Inflammatory macrophage treated with lipopolysaccharide for 4 hours (primary cell): ENCODE data around the gene EMP2.
"Not testable (repeated sequence)": the region's sequence is repeated elsewhere in the genome, so short reads cannot be mapped to it uniquely, and the experiment has no call there.

Experiments used
- DNase-seq: peaks from one replicate; pipeline ENCODE4 v3.0.0-alpha.2; 2020

EMP2 gene

DNA sequence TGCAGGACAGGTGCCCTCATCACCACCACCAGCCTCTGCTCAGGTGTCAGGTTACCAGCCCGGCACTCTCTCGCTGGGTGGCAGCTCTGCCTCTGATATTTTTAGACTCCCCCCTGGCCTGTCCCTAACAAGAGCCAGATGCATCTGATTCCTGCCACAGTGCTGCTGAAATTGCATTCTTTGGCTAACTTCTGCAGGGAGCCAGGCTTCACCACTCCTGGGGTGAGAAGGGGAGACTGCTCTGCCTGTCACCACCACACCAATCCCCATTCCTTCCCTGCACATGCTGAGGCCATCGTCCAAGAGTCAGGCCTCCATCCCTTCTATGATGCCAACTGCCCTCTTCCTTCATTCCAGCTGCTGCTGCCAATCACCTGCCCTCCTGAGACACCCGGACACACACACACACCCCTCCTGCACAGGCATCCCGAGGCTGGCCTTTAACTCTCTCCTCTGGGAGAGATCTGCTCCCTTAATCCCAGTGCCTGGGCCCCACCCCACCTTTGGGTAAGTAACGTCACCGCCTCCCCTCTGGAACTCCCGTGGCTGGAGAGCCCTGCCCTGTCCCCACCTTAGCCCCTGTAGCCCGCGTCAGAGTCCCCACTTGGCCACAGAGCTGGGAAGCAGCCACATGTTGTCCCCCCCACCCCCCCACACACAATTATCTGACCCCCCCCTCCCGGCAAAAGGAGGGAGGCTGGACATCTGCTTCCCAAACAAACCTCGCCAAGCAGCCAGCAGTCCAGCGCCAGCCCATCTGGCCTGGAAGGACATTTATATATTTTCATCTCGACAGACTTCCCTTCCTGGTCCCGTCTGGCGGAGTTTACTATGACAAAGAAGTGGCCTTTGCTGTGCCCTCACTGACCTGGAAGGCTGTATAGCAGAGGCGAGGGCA is 2.8 kb downstream of the EMP2 start:
- DNase-seq, result no peak

DNA sequence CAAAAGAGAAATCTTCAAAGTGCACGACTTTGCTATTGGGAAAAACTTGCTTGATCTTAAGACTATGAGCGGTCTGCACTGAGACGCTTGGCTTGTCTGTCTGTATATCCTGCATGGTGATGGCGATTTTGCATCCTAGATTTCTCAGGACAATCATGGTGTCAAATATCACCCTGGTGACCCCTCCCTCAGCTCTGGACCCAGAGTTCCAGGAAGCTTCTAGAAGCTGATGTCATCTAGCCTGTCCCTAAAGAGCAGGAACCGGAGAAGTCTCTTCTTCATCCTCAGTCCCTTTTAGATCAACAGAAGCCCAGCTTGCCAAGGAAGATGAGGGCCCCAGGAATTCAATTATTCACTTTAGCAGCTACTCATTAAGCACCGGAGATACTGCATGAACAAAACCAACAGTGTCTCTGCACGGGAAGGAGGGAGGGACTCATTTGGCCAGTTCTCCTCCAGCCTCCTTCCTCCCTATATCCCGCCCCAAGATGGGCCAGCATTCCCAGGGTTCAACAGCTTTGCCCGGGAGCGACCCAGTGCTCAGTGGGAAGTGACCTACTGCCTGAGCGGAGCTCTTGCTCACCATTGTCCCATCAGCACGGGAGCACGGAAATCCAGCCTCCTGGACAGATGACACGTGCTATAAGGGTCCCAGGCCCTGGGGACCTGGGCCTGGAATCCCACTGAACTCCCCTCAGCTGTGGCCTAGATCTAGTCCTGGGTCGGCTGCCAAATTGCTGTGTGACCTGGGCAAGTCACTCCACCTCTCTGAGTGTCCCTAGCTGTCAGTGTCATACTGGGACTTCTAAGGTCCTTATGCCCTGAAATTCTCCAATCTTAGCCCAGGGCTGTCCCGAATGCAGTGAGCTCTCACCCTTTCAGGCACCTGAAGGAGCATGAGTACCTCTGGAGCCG is 3.8 kb downstream of the EMP2 start:
- no peak for DNase-seq

DNA sequence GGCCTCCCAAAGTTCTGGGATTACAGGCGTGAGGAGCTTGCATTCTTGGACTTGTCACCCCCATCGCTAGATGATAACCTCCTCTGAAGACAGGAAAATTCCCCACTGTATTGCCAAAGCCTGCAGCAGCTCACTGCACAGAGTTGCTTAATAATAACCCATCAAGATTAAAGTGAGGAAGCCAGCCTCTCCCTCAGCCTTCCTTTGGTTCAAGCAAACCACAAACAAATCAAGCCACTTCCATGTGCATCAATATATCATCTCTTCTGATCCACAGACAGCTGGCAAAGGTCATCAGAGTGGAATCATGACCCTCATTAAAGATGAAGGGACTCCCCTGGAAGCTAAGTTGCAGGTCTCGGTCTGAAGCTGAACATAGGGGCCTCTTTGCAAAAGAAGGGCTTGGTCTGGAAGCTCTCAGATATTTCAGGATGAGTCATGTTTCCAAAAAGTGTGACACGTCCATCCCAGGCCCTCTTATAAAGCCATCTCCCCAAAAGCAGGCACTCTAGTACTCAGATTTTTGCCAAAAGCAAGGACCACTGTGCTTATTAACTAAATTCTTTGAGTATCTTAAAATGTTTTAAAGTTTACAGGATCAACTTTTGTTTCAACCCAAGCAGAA is 4.8 kb downstream of the EMP2 start:
- peak; percentile 6 for DNase-seq

DNA sequence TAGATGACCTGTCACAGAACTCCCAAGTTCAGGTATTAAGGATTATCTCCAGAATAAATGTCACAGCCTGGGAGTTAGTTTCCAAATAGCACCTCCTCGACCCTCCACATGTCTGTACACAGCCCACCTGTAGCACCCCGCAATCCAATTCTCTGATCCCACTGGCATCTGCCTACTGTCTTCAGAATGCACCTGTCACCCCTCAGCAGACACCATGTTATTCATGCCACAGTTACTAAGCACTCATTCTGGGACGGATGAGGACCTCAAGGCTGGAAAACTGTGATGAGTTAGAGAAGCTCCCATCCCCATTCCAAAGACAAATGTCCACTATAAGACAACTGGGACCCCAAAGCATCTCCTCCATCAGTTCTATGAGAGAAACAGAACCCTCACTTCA is 7.8 kb downstream of the EMP2 start:
- no peak for DNase-seq

DNA sequence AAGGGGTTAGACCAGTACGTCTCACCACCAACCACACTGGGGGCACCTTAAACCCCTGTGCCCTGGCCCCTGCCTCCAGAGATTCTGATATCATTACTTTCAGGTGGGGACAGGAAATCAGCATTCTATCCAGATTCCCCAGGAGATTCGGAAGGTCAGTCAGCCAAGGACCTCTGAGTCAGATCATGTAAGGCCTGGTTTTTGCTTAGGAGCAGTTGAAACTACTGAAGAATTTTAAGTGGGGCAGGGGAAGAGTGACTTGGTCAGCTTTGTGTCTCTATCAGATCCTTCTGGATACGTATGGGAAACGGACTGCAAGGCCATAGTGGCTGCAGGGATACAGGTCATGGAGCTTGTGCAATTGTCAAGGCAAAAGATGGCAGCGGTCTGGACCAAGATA is 9.0 kb downstream of the EMP2 start:
- DNase-seq, result no peak

DNA sequence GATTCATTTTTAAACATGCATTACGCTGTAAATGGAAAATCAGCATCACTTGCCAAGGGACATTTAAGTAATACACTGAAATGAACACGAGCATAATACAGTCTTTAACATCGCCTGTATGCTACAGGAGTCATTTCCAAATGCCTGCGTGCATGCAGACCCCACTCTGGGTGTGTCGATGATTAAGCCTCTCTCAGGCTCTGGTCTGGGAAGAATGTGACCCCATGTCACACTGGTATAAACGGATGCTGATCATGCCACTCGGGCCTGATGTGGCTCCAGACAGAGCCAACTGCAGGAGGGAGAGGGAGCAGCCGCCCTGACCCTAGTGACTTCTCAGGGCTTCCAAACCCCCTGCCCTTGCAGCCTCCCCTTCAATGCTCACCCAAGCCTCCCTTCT is 10.8 kb downstream of the EMP2 start:
- no peak for DNase-seq

DNA sequence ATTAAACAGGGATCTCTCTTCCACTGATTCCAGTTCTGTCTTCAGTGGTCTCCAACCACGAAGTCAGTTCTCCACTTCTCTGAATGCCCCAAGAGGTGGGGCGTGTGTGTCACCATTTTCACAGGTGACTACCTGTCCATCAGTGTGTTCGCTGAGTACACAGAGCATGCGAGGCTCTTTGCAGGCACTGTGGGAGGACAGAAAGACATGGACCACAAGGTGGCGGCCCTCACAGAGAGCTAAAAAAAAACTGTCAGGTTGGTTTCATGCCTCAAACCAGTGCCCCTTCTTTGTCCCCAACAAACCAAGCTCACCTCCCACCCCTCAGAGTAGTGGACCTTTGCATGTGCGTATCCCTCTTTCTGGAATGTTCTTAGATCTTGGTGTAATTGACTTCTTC is 13.8 kb downstream of the EMP2 start:
- DNase-seq, result no peak

DNA sequence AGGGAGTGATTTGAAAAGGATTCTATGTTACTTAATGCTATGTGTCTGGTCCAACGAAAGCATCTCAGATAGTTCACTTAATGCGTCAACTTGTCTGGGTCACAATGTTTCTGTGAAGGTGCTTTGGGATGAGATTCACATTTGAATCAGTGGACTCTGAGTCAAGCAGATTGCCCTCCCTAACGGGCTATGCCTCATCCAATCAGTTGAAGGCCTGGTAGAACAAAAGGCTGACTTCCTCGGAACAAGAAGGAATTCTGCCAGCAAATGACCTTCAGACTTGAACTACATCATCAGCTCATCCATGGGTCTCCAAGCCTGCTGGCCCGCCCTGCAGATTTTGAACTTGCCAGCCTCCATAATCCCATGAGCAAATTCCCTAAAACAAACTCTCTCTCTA is 15.2 kb downstream of the EMP2 start:
- no peak for DNase-seq

DNA sequence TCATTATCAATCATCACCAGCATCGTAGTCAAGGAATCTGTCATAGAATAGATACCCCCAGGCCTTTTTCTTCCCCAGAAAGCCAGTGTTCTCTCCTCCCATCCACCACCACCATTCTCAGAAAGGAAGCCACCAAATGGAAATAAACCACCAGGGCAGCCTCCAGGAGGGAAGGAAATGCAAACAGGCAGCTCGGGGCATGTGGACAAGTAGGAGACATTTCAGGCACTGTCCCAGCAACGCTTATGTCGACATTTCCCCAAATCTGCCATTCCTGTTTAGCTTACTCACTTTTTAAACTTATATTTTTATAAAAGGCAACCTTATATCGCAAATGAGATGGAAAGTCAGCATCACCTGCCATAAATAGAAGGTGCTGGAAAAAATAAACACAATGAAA is 15.8 kb downstream of the EMP2 start:
- peak; percentile 17 for DNase-seq

DNA sequence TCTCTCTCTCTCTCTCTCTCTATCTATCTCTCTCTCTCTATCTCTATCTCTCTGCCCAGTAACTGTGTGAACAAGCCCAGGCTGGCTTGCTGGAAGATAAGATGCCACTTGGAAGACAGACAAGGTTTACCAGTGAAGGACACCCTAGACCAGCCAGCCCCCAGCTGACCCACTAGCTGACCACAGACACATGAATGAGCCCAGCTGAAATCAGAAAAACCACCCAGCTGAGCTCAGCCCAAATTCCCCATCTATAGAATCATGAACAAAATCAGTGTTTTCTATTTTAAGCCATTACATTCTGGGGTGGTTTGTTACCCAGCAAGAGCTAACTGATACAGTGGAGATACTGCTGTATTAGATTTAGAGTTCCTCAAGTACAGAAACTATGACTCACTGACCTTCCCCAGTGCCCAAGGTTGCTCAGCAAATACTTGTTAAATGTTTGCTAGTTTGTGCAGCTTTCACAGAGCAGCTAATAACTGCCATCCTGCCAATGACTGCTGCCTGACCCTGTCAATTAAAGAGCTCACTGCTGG is 18.0 kb downstream of the EMP2 start:
- no peak for DNase-seq

DNA sequence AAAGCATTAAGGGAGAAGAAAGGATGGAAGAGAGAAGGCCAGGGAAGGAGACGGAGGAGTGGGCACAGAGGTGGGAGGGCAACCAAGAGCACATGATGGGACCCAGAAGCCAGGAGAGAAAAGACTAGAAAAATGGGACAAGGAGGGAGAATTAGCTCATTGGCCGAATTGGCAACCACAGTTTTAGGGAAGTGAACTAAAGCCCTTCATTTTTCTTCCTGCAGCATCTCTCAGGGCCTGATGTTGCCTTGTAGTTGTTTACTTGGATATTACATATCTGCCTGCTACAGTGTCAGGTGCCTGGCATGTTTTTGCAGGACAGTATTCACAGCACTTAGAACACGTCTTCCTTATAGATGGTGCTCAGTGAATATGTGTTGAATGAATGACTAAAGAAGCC is 19.0 kb downstream of the EMP2 start:
- peak; percentile 11 for DNase-seq

DNA sequence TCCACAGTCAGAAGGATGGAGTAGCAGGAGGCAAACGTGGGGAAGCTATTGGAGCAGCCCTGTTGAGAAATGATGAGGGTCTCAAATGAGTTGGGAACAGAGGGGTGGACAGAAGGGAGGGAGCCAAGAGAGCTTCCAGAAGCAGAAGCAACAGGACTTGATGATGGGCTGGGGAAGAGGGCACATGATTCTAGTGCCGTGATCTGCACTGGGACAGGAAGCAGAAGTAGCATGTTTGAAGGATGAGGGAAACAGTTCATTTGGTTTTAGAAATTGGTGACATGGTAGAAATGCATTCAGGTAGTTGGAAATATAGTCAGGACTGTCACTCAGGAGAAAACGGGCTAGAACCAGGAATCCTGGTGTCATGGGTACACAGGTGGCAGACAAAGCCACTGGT is 19.4 kb downstream of the EMP2 start:
- DNase-seq, result peak; percentile 12

DNA sequence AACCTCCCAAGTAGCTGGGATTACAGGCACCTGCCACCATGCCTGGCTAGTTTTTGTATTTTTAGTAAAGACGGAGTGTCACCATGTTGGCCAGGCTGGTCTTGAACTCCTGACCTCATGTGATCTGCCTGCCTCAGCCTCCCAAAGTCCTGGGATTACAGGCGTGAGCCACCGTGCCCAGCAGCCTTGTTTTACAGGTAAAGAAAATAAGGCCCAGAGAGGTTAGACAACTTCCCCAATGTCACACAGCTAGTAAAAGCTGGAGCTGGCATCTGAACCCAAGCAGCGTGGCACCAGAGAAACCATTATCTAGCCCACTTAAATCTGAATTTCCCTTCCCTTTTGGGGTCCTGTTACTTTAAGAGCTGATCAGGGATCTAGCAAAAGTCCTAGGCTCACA is 20.6 kb downstream of the EMP2 start:
- DNase-seq, result not testable (repeated sequence)

DNA sequence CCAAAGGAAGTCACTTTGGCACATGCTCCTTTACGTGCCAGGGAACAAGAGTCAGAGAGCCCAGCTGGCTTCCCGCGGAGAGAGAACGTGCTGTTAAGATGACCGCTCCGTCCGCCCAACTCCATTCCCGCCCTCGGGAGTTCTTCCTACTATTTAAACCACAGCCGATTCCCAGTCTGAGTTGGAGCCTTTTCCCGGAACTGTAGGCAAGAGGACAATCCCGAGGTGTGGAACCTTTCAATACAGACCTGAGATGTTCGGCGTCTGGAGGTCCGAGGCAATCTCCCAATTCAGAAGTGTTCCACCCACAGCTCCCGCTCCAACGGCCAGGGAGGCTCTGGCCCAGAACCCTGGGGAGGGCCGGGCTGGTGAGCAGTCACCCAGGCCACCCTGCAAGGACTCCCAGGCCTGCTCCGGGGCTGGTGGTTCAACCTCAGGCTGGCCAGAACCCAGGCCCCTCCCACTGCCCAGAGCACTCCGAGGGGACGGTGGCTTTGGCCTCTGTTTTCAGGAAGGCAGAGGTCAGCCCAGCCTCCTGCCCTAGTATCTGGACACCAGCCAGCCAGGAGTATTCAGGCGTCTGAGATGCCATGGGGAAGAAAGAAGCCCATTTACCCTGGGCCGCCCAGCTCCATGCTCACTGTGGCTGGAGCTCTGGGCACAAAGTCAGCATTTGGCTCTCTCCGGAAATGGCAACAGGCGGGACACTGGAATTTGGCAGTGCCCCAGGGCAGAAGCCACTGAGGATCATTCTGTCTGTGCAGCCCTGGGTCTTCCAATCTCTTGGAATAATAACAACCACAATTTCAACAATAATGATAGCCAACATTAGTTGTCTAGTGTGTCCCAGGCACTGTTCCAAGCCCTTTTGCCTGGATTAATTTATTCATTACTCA is 21.4 kb downstream of the EMP2 start:
- DNase-seq, result no peak

DNA sequence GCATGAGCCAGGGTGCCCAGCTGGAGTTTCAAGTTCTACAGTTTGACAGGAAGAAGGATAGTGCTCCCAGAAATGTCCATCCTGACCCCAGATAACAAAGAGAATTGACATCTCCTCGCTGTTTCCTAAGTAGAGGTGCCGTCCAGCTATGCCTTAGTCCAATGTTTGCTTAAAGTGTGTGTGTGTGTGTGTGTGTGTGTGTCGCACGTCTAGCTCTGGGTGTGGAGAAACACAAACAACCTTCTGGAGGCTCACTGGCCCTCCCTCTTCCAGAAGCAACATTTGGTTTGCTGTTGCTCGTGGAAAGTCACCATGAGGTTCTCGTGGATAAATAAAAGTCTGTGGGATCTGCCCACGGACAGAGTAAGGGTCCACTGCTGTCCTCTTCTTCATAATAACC is 22.1 kb downstream of the EMP2 start:
- no peak for DNase-seq

DNA sequence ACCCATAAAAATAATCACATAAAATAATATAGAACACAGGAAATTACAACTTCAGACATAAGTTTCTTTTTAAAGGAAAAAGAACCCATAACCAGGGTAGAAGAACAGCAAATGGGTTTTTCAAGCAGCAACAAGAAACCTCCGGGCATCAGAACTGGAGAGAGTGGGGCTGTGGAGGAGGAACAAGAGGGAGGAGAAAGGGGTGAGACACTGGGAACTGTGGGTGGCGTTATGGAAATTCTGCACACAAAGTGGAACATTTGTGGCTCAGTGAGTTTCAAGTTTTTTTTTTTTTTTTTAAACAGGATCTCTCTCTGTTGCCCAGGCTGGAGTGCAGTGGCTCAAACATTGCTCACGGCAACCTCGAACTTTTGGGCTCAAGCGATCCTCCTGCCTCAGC is 22.6 kb downstream of the EMP2 start:
- no peak for DNase-seq

DNA sequence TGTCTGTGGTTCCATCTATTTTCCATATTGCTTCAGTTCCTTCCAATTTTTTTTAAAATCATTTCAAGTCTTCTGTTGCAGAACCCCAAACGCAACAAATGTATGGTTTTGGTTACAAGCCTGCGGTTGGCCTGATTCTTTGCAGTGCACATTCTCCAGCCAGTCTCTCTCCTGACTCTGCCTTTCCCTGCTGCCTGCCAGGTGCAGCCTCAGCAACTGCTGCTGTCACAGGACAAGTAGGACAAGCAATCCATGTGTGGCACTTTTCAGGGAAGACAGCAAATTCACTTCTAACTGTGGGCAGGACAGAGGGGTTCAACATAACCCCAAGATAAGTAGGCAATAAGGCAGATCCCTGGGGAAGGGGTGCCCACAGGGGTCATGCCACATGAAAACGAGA is 24.2 kb downstream of the EMP2 start:
- DNase-seq, result no peak

DNA sequence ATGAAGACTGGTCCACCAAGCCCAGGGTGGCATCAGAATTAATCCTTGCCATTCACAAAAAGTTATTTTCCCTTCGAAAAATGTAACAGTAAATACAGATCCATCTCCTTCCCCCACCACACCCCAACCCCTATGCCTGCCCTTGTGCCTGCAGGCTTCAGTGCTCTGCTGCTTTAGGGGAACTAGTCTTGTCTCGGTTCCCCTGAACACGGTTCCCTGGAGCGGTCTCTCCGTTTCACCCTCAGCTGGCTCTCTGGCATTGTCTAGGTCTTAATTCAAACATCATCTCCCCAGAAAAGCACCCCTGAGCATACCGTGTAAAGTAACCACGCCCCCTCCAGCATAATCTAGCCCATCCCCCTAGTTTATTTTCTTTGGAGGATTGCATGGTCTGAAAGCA is 25.8 kb downstream of the EMP2 start:
- DNase-seq, result no peak

DNA sequence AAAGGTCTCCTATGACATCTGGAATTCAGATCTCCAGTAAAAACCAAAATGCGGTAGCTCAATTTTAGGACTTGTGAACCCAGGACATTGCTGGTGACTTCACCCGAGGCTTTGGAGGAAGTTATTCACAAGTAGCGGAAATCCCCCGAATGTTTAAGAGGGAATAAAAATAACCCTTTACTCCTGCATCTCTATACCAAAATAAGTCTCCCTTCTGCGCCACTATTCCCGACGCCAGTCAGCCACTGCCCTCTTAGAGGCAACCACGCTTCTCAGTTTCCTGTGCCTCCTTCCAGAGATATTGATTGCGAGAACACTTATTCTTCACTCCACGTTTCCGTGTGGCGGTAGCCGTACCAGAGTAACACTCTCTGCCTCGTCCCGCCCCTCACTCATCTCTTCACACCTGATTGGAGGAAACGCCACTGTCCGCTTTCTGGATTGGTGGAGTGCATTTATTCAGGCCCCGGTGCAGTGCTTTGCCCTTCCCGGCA is 27.4 kb downstream of the EMP2 start:
- DNase-seq, result peak; percentile 74

DNA sequence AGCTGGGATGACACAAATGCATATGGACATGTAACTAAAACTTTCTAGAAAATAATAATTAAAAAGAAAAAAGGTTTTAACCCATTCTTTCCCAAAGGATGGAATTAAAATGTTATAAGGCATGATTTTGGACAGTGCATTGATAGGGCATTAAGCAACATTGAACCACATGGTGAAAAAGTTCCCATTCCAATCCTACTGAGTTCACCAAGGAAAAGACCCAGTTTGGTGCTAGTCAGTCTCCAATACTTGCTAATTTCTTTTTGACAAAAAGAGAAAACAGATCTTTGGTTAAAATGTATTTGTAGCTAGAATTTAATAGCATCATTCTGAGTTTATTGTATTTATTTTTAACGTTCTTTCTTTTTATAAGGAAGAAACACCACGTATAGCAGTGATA is 28.1 kb downstream of the EMP2 start:
- DNase-seq, result no peak

DNA sequence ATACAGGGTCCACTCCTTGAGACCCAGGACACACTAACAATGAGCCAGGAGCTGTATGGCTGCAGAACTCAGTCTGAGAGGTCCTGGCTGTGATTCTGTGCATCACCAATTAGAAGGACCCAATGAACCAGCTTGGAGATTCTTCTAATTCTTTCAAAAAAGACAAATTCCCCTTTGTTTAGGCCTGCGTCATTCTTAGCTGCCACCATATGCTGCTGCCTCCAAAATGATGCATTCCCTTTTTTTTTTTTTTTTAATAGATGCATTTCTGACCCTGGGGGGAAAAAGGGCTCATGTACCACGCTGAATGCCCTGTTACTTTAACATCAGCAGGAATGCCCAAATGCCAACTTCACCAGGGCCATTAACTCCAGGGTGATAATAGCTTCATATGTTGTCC is 28.5 kb downstream of the EMP2 start:
- no peak for DNase-seq

DNA sequence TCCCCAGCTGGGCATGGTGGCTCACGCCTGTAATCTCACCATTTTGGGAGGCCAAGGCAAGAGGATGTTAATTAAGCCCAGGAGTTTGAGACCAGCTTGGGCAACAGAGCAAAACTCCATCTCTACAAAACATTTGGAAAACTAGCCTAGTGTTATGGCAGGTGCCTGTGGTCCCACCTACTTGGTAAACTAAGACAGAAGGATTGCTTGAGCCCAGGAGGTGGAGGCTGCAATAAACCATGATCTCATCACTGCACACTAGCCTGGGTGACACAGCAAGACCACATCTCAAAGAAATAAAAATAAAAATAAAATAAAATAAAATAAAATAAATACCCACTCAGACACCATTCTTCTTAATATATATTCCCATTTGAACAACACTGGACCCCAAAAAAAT is 32.0 kb downstream of the EMP2 start:
- DNase-seq, result no peak
